Neural crest cell (in vitro differentiated cells): ENCODE measurements around the gene RALGAPA1. TPM values are rescaled to one million over a fixed set of nuclear protein-coding genes. Genes with fewer than 3 reads are reported as not detected.
"Not testable (repeated sequence)": the region's sequence is repeated elsewhere in the genome, so short reads cannot be mapped to it uniquely, and the experiment has no call there.

ENCODE experiments used
- DNase-seq: peaks from one replicate; pipeline ENCODE4 v3.0.0; 2021; ENCODE audit warnings: low read depth, mixed read lengths, low spot score
- H3K27ac Mint-ChIP-seq: one replicate; pipeline ENCODE4 v1.8.0; 2021; ENCODE audit warnings: mild to moderate bottlenecking, mixed read lengths; ENCODE audit not compliant: unreplicated experiment
- H3K27me3 Mint-ChIP-seq: 2 replicates; pipeline ENCODE4 v1.8.0; 2021; ENCODE audit warnings: low read depth, mild to moderate bottlenecking, mixed read lengths
- H3K36me3 Mint-ChIP-seq: 2 replicates; pipeline ENCODE4 v1.8.0; 2021; ENCODE audit warnings: low read depth, mild to moderate bottlenecking, mixed read lengths
- H3K4me1 Mint-ChIP-seq: 2 replicates; pipeline ENCODE4 v1.8.0; 2021; ENCODE audit warnings: mixed read lengths
- H3K4me3 Mint-ChIP-seq: one replicate; pipeline ENCODE4 v1.8.0; 2021; ENCODE audit warnings: mild to moderate bottlenecking, mixed read lengths
- H3K9me3 Mint-ChIP-seq: 2 replicates; pipeline ENCODE4 v1.8.0; 2021; ENCODE audit warnings: mixed read lengths
- CTCF ChIP-seq: fragments of 200-600 bp; sonication (generic); conservative IDR thresholded peaks from 2 replicates; pipeline ENCODE4 v1.5.0; 2021; ENCODE audit warnings: antibody characterized with exemption, mild to moderate bottlenecking
- total RNA-seq: library from RNA; stranded (reverse); gene quantifications from 2 replicates; pipeline ENCODE4 v1.2.1, GENCODE V29; 2021

RALGAPA1 gene
- total RNA-seq, 1 donor from 2014 or later, result 46.0 TPM

- DNase-seq, result no peak
- Mint-ChIP-seq H3K4me3 (no peak overlapping the region), H3K9me3 (no peaks in the 10 kb centered on the region), H3K36me3 (no peaks in the 10 kb centered on the region), H3K4me1 (no peaks in the 10 kb centered on the region), H3K27me3 (no peaks in the 10 kb centered on the region), H3K27ac (no peak overlapping the region)
- no peak for TF ChIP-seq CTCF
These were observed 22.2 kb downstream of the RALGAPA1 start for GRCh38 chr14:35786856-35787255.

- peaks cover 16% of the 10 kb centered on the region for H3K36me3 Mint-ChIP-seq
- no peaks in the 10 kb centered on the region for H3K4me1 Mint-ChIP-seq
- DNase-seq, result no peak
- peaks cover 14% of the 10 kb centered on the region for H3K9me3 Mint-ChIP-seq
- H3K4me3 Mint-ChIP-seq, result no peak overlapping the region
- H3K27ac Mint-ChIP-seq, result no peak overlapping the region
- no peak for TF ChIP-seq CTCF
- H3K27me3 Mint-ChIP-seq, result no peaks in the 10 kb centered on the region
These were observed 25.4 kb downstream of the RALGAPA1 start for GRCh38 chr14:35783699-35784098.

GRCh38 chr14:35779368-35779767 is 29.7 kb downstream of the RALGAPA1 start:
- no peaks in the 10 kb centered on the region for H3K27me3 Mint-ChIP-seq
- no peak overlapping the region for H3K4me3 Mint-ChIP-seq
- DNase-seq, result no peak
- TF ChIP-seq CTCF, result no peak
- peaks cover 16% of the 10 kb centered on the region for H3K36me3 Mint-ChIP-seq
- H3K4me1 Mint-ChIP-seq, result no peaks in the 10 kb centered on the region
- no peak overlapping the region for H3K27ac Mint-ChIP-seq
- H3K9me3 Mint-ChIP-seq, result peaks cover 14% of the 10 kb centered on the region

- not testable (repeated sequence) for H3K27me3 Mint-ChIP-seq, H3K4me1 Mint-ChIP-seq, H3K4me3 Mint-ChIP-seq, DNase-seq, H3K27ac Mint-ChIP-seq
- peaks cover 14% of the 10 kb centered on the region for H3K9me3 Mint-ChIP-seq
- H3K36me3 Mint-ChIP-seq, result peaks cover 16% of the 10 kb centered on the region
These were observed 31.5 kb downstream of the RALGAPA1 start for GRCh38 chr14:35777550-35777949.

GRCh38 chr14:35776823-35777222 is 32.3 kb downstream of the RALGAPA1 start:
- Mint-ChIP-seq H3K9me3 (peaks cover 14% of the 10 kb centered on the region), H3K27ac (no peak overlapping the region), H3K27me3 (no peaks in the 10 kb centered on the region), H3K4me3 (no peak overlapping the region), H3K4me1 (no peaks in the 10 kb centered on the region), H3K36me3 (peaks cover 16% of the 10 kb centered on the region)
- DNase-seq, result no peak
- TF ChIP-seq CTCF, result no peak

- not testable (repeated sequence) for H3K27ac Mint-ChIP-seq, H3K9me3 Mint-ChIP-seq, H3K27me3 Mint-ChIP-seq, H3K4me3 Mint-ChIP-seq, H3K4me1 Mint-ChIP-seq, DNase-seq
- H3K36me3 Mint-ChIP-seq, result peaks cover 10% of the 10 kb centered on the region
These were observed 33.0 kb downstream of the RALGAPA1 start for GRCh38 chr14:35776085-35776484.

GRCh38 chr14:35766700-35767082 is 42.4 kb downstream of the RALGAPA1 start:
- Mint-ChIP-seq H3K27me3 (no peaks in the 10 kb centered on the region), H3K9me3 (no peaks in the 10 kb centered on the region)

More at GRCh38 chr14:35766700-35767082, 42.4 kb downstream of the RALGAPA1 start:
- H3K4me3 Mint-ChIP-seq, result no peak overlapping the region
- H3K36me3 Mint-ChIP-seq, result peaks cover 3% of the 10 kb centered on the region
- no peak for DNase-seq
- no peak for TF ChIP-seq CTCF
- H3K27ac Mint-ChIP-seq, result no peak overlapping the region
- H3K4me1 Mint-ChIP-seq, result no peaks in the 10 kb centered on the region
